HepG2 (cell line): ENCODE data around the gene PRKAR1A. TPM values are rescaled to one million over a fixed set of nuclear protein-coding genes. Genes with fewer than 3 reads are reported as not detected.
A peak's percentile ranks its signal among the peaks of the same experiment; 100 is the strongest.

Source experiments
- ADNP ChIP-seq: sonication (generic); formaldehyde crosslinking; IDR thresholded peaks from 2 replicates; pipeline ENCODE4 v1.4.0; 2020; ENCODE audit warnings: missing genetic modification reagents
- ATM ChIP-seq: fragments of 450-650 bp; IDR thresholded peaks from 2 replicates; pipeline ENCODE4 v1.7.1; 2017; ENCODE audit warnings: mild to moderate bottlenecking, borderline replicate concordance
- FOXJ3 ChIP-seq: sonication (generic); formaldehyde crosslinking; IDR thresholded peaks from 2 replicates; pipeline ENCODE4 v1.4.0; 2020; ENCODE audit warnings: missing genetic modification reagents, mild to moderate bottlenecking, borderline replicate concordance
- HMG20A ChIP-seq: IDR thresholded peaks from 2 replicates; pipeline ENCODE4 v1.6.1; 2016; ENCODE audit warnings: borderline replicate concordance
- HNRNPK ChIP-seq: fragments of 200-400 bp; formaldehyde crosslinking; IDR thresholded peaks from 2 replicates; pipeline ENCODE4 v1.6.1; 2018; ENCODE audit warnings: low read length, low read depth, moderate library complexity, mild to moderate bottlenecking; ENCODE audit not compliant: poor library complexity, severe bottlenecking
- HNRNPL ChIP-seq: fragments of 200-400 bp; formaldehyde crosslinking; IDR thresholded peaks from 2 replicates; pipeline ENCODE4 v1.6.1; 2017; ENCODE audit warnings: mild to moderate bottlenecking, low read depth, low read length
- HOXA5 ChIP-seq: sonication (generic); formaldehyde crosslinking; IDR thresholded peaks from 2 replicates; pipeline ENCODE4 v1.4.0; 2020; ENCODE audit warnings: missing genetic modification reagents
- IKZF4 ChIP-seq: sonication (generic); formaldehyde crosslinking; IDR thresholded peaks from 2 replicates; pipeline ENCODE4 v1.5.1; 2020; ENCODE audit warnings: borderline replicate concordance, mild to moderate bottlenecking, low read depth, missing genetic modification reagents; ENCODE audit errors: not compliant biosample characterization
- KAT2B ChIP-seq: fragments of 150-350 bp; IDR thresholded peaks from 2 replicates; pipeline ENCODE4 v1.6.1; 2014; ENCODE audit warnings: low read depth, low read length, borderline replicate concordance
- KDM5A ChIP-seq: fragments of 200-600 bp; sonication (generic); IDR thresholded peaks from 2 replicates; pipeline ENCODE4 v1.7.0; 2018; ENCODE audit warnings: antibody characterized with exemption, mild to moderate bottlenecking, low read length, borderline replicate concordance
- RBM39 ChIP-seq: fragments of 200-400 bp; formaldehyde crosslinking; IDR thresholded peaks from one replicate; pipeline ENCODE4 v1.6.1; 2018; ENCODE audit warnings: antibody characterized with exemption, mild to moderate bottlenecking, low read depth, low read length; ENCODE audit not compliant: poor library complexity, severe bottlenecking
- RCOR2 ChIP-seq: IDR thresholded peaks from 2 replicates; pipeline ENCODE4 v1.6.1; 2016; ENCODE audit warnings: missing biosample characterization, missing genetic modification reagents
- SSRP1 ChIP-seq: IDR thresholded peaks from 2 replicates; pipeline ENCODE4 v1.6.1; 2016; ENCODE audit warnings: control low read depth
- TFDP1 ChIP-seq: IDR thresholded peaks from 2 replicates; pipeline ENCODE4 v1.6.1; 2016; ENCODE audit warnings: missing compliant biosample characterization, missing genetic modification reagents, borderline replicate concordance
- TOPORS ChIP-seq: sonication (generic); formaldehyde crosslinking; IDR thresholded peaks from 2 replicates; pipeline ENCODE4 v1.8.0; 2023; ENCODE audit warnings: mild to moderate bottlenecking, missing genetic modification reagents
- UBTF ChIP-seq: sonication (generic); formaldehyde crosslinking; IDR thresholded peaks from 2 replicates; pipeline ENCODE4 v1.4.0; 2020; ENCODE audit warnings: mild to moderate bottlenecking, missing genetic modification reagents
- ZKSCAN1 ChIP-seq: fragments of 150-350 bp; IDR thresholded peaks from 2 replicates; pipeline ENCODE4 v1.6.1; 2014; ENCODE audit warnings: low read length
- ZNF142 ChIP-seq: sonication (generic); formaldehyde crosslinking; IDR thresholded peaks from 2 replicates; pipeline ENCODE4 v1.4.0; 2020; ENCODE audit warnings: missing genetic modification reagents
- ZNF260 ChIP-seq: sonication (generic); formaldehyde crosslinking; IDR thresholded peaks from 2 replicates; pipeline ENCODE4 v1.4.0; 2020; ENCODE audit warnings: missing genetic modification reagents, low read depth, mild to moderate bottlenecking, borderline replicate concordance
- ZNF326 ChIP-seq: sonication (generic); formaldehyde crosslinking; IDR thresholded peaks from 2 replicates; pipeline ENCODE4 v1.4.0; 2020; ENCODE audit warnings: missing genetic modification reagents, borderline replicate concordance
- ZNF629 ChIP-seq: sonication (generic); formaldehyde crosslinking; conservative IDR thresholded peaks from 2 replicates; pipeline ENCODE4 v1.5.0; 2020; ENCODE audit warnings: missing genetic modification reagents
- polyA plus RNA-seq, 8 experiments: library from polyadenylated mRNA; depleted of rRNA in 3 of 8; stranded (reverse) in 7 of 8; unstranded in 1 of 8; fragments of >200 nt; fragmentation: Illumina TruSeq in 4 of 8; extraction: Trizol in 4 of 8; gene quantifications; 2 replicates each; pipeline versions ENCODE4 v1.2.1 to v1.2.3, GENCODE V29; 2011 to 2016; ENCODE audit warnings: low read depth in 4 of 8, missing spikeins in 1 of 8, mixed read lengths in 1 of 8; ENCODE audit not compliant: insufficient read depth in 1 of 8
- total RNA-seq, 5 experiments: library from RNA; depleted of rRNA; stranded (reverse); fragments of >200 nt; fragmentation: Illumina TruSeq; extraction: Trizol; gene quantifications; 2 replicates each; pipeline ENCODE4 v1.2.3, GENCODE V29; 2016; ENCODE audit warnings: low read depth in 1 of 5

The PRKAR1A gene
- total and polyA plus RNA-seq, 2 of the 13 experiments (the other 11 are each of a cell fraction or from before 2014, with no cell fraction given): 265 to 266 TPM

GRCh38 chr17:68512247-68512959 is at the start of gene PRKAR1A (continued):
- TF ChIP-seq TFDP1 (CRISPR knock-in tag) (no peak; the same call in 1 of the 2 replicates), RCOR2 (CRISPR knock-in tag) (no peak), ZNF326 (no peak), ATM (no peak), ZNF629 (CRISPR knock-in tag) (no peak), HNRNPL (no peak), ADNP (no peak), FOXJ3 (CRISPR knock-in tag) (no peak), KDM5A (no peak; the same call in 1 of the 2 replicates), HOXA5 (no peak), HNRNPK (peak; percentile 68), SSRP1 (CRISPR knock-in tag) (no peak; the same call in 1 of the 2 replicates), RBM39 (peak; percentile 88), ZNF260 (no peak), ZNF142 (CRISPR knock-in tag) (peak; percentile 35; the same call in 1 of the 2 replicates), TOPORS (CRISPR knock-in tag) (no peak; the same call in 1 of the 2 replicates), KAT2B (no peak), HMG20A (CRISPR knock-in tag) (no peak), ZKSCAN1 (no peak), UBTF (CRISPR knock-in tag) (peak; percentile 34; the same call in 1 of the 2 replicates), IKZF4 (CRISPR knock-in tag) (no peak)
